ENCODE measurements around the gene ERMARD. TPM values are rescaled to one million over a fixed set of nuclear protein-coding genes. Genes with fewer than 3 reads are reported as not detected.

Gene ERMARD
- total RNA-seq, 1 experiment from 2014 or later = 13.6 TPM

DNA sequence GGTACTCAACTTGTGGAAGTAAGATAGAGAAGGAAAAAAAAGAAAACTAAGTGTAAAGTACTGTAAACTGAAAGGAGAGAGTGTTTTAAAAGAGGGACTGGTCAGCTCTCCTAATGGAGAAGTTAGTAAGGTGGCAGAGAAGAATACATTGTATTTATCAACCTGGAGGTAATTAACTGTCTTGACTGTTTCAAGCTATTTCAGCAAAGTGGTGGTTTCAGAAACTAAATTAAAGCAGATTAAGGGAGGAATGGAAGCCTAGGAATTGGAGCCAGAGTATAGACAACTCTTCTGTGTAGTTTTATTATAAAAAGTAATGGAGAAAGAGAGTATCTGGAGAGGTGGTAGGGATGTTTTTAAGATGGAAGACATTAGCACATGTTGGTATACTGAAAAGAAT lies 24.5 kb upstream of the ERMARD start:
- H4K20me1 ChIP-seq (ENCODE audit: control insufficient read depth, insufficient read depth, insufficient read length) = no peaks in the 10 kb centered on the region
- no peak overlapping the region for H4K8ac ChIP-seq (replicated peaks; ENCODE audit: insufficient read length, low read depth, low read length)
- no peak overlapping the region for H3K56ac ChIP-seq (ENCODE audit: insufficient read length, low read depth, low read length)
- no peak overlapping the region for H2BK20ac ChIP-seq (ENCODE audit: low read depth, low read length, poor library complexity, severe bottlenecking)
- H3K4me1 Mint-ChIP-seq = peaks cover 19 to 21% of the 10 kb centered on the region in 2 experiments
- DNase-seq = no peak
- H2BK5ac ChIP-seq (ENCODE audit: insufficient read length, low read length) = no peak overlapping the region
- no peak overlapping the region for H3K27ac ChIP-seq (ENCODE audit: insufficient read length, low read depth, low read length)
- H3K4me2 ChIP-seq (ENCODE audit: insufficient read depth, insufficient read length, low read length) = no peak overlapping the region
- H3K27me3 ChIP-seq (ENCODE audit: insufficient read depth, low read length) = no peaks in the 10 kb centered on the region
- peaks cover 0 to 6% (median 0%) of the 10 kb centered on the region in 3 experiments; a peak in 1 of 7 replicates for H3K36me3 Mint-ChIP-seq (ENCODE audit: insufficient read depth in 1 of 3, low read depth in 3 of 3)
- H3K4ac ChIP-seq (ENCODE audit: low read depth, low read length) = no peak overlapping the region
- H3K23ac ChIP-seq (ENCODE audit: insufficient read length, low read depth, low read length) = no peak overlapping the region
- no peak overlapping the region for H3K27ac Mint-ChIP-seq
- H2BK15ac ChIP-seq (ENCODE audit: low read depth, low read length) = no peak overlapping the region
- no peak overlapping the region for H2AFZ ChIP-seq (ENCODE audit: low read length)
- H3K79me2 ChIP-seq (ENCODE audit: insufficient read depth, low read length) = peaks cover 2% of the 10 kb centered on the region; the same call in 1 of the 2 replicates
- H3K79me1 ChIP-seq (ENCODE audit: insufficient read depth, low read depth, low read length, poor library complexity, severe bottlenecking) = no peaks in the 10 kb centered on the region
- H2BK120ac ChIP-seq (ENCODE audit: low read depth, low read length, poor library complexity, severe bottlenecking) = no peak overlapping the region
- H3K23me2 ChIP-seq (ENCODE audit: insufficient read length, low read depth, low read length, poor library complexity, severe bottlenecking) = peaks cover 18% of the 10 kb centered on the region
- no peak for TF ChIP-seq CTCF (conservative IDR thresholded peaks at IDR 0.05)
- H3K9me3 Mint-ChIP-seq = no peaks in the 10 kb centered on the region; a peak in 2 of 5 replicates
- no peak overlapping the region for H3K14ac ChIP-seq (ENCODE audit: insufficient read depth, low read length)
- no peak overlapping the region for H3K9ac ChIP-seq (ENCODE audit: extremely low read depth, insufficient read length, low read length)
- no peak overlapping the region for H3K4me3 Mint-ChIP-seq
- no peak overlapping the region for H4K91ac ChIP-seq (ENCODE audit: insufficient read length, low read depth, low read length)
- H3K4me1 ChIP-seq (ENCODE audit: insufficient read depth, low read length) = no peaks in the 10 kb centered on the region; the same call in 1 of the 2 replicates
- no peak overlapping the region for H2BK12ac ChIP-seq (ENCODE audit: insufficient read length, low read depth, low read length)
- H3K27me3 Mint-ChIP-seq (ENCODE audit: low read depth) = peaks cover 4% of the 10 kb centered on the region
- no peak overlapping the region for H2AK5ac ChIP-seq (ENCODE audit: insufficient read length, low read length)
- H3T11ph ChIP-seq (ENCODE audit: low read length) = no peak overlapping the region
- no peak overlapping the region for H3K18ac ChIP-seq (ENCODE audit: insufficient read length, low read depth, low read length)
- H4K5ac ChIP-seq (ENCODE audit: insufficient read length, low read depth, low read length) = no peak overlapping the region
- no peaks in the 10 kb centered on the region for H3K9me3 ChIP-seq (ENCODE audit: control insufficient read depth, low read depth, low read length)
